ENCODE results near the gene NAALADL2.

Gene NAALADL2

DNA sequence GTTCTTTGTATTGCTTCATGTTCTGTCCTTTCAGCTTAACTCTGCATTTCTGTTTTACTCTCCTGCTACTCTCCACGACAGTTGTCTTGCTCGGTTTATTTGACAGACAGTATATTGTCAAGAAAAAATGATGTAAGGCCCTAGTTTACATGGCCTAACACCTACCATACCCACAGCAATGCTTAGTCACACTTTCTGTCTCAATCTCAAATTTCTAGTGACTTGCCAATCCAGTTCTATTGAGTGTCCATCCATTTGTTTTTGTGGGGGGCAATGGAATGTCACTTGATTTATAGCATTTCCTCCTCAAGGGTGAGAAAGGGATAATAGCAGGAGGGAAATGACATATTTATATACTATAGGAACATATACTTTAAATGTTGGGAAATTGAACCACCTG is 676.2 kb downstream of the NAALADL2 start:
- no peak overlapping the region for H3K4me3 ChIP-seq (ENCODE audit: low read depth, low read length)
- TF ChIP-seq, protein P1, sequence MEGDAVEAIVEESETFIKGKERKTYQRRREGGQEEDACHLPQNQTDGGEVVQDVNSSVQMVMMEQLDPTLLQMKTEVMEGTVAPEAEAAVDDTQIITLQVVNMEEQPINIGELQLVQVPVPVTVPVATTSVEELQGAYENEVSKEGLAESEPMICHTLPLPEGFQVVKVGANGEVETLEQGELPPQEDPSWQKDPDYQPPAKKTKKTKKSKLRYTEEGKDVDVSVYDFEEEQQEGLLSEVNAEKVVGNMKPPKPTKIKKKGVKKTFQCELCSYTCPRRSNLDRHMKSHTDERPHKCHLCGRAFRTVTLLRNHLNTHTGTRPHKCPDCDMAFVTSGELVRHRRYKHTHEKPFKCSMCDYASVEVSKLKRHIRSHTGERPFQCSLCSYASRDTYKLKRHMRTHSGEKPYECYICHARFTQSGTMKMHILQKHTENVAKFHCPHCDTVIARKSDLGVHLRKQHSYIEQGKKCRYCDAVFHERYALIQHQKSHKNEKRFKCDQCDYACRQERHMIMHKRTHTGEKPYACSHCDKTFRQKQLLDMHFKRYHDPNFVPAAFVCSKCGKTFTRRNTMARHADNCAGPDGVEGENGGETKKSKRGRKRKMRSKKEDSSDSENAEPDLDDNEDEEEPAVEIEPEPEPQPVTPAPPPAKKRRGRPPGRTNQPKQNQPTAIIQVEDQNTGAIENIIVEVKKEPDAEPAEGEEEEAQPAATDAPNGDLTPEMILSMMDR (IDR thresholded peaks at IDR 0.05; ENCODE audit: insufficient read depth, low read depth, low read length, missing control alignments) = no peak
- no peak for DNase-seq (ENCODE audit: low read depth)

DNA sequence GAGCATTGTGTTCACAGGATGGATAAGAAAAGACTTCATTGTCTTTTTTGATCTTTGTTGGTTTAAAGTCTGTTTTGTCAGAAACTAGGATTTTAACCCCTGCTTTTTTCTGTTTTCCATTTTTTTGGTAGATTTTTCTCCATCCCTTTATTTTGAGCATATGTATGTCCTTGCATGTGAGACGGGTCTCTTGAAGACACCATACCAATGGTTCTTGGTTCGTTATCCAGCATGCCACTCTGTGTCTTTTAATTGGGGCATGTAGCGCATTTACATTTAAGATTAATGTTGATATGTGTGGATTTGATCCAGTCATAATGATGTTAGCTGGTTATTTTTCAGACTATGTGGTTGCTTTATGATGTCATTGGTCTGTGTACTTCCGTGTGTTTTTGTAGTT is 687.0 kb downstream of the NAALADL2 start:
- DNase-seq (ENCODE audit: low read depth) = no peak
- TF ChIP-seq, protein P1 (IDR thresholded peaks at IDR 0.05; ENCODE audit: insufficient read depth, low read depth, low read length, missing control alignments) = no peak
- no peak overlapping the region for H3K4me3 ChIP-seq (ENCODE audit: low read depth, low read length)

DNA sequence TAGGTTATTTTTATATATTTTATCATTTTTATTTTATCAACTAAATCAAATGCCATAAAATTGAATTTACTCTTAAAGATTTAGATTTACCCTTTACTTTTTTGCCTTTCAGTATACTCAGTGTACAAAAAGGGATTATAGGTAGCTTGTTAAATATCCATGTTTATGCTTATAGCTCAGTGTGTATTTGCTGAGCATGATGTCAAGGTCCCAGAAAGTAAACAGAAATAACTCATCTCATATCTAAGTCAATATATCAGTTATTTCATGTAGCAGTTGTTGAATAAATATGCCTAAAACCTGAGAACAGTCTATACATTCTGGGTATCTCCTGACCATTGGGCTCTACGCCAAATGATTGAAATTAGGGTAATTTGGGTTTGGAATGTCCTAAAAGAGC is 693.8 kb downstream of the NAALADL2 start:
- TF ChIP-seq, protein P1 (IDR thresholded peaks at IDR 0.05; ENCODE audit: insufficient read depth, low read depth, low read length, missing control alignments) = no peak
- no peak overlapping the region for H3K4me3 ChIP-seq (ENCODE audit: low read depth, low read length)
- DNase-seq (ENCODE audit: low read depth) = no peak

DNA sequence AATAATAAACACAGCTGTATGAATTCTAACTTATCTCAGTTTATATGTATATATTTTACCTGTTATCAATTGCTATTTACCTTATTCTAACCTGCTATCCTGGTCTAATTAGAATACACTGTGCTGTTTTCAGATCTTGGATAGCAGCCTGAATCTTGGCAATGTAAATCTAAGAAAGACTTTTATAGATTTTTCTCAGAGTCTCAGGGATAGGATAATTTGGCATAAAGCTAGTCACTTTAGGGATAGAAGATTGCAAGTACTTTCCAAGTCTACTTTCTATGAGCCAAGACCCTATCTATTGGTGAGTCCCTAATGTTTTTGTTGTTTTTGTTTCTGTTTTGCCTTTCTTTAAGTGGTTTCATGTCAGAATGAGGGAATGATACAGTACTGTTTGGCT is 695.7 kb downstream of the NAALADL2 start:
- DNase-seq (ENCODE audit: low read depth) = no peak
- TF ChIP-seq, protein P1 (IDR thresholded peaks at IDR 0.05; ENCODE audit: insufficient read depth, low read depth, low read length, missing control alignments) = no peak
- no peak overlapping the region for H3K4me3 ChIP-seq (ENCODE audit: low read depth, low read length)

DNA sequence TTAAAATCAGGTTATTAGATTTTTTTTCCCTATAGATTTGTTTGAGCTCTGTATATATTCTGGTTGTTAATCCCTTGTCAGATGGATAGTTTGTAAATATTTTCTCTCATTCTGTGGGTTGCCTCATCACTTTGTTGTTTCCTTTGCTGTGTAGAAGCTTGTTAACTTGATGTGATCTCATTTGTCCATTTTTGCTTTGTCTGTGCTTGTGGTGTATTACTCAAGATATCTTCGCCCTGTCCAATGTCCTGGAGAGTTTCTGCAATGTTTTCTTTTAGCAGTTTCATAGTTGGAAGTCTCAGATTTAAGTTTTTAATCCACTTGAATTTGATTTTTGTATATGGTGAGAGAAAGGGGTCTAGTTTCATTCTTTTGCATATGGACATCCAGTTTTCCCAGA is 699.1 kb downstream of the NAALADL2 start:
- TF ChIP-seq, protein P1 (IDR thresholded peaks at IDR 0.05; ENCODE audit: insufficient read depth, low read depth, low read length, missing control alignments) = no peak
- DNase-seq (ENCODE audit: low read depth) = no peak
- H3K4me3 ChIP-seq (ENCODE audit: low read depth, low read length) = no peak overlapping the region

DNA sequence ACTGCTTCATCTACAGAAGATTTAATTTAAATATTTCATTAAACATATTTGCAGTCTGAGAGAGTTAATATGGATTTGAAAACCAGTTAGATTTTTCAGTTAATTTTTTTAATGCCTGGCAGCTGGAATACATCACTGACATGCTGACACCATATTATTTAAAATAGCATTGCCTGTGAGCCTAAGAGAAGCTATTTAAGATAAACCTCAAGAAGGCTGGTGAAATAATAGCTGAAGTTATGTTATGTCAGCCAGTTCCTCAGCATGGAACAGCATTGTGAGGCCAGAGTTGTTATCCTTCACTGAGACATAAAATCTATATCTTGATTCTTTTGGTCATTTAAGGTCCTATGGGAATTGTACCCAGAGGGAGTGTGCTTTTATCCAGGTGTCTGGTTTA is 705.2 kb downstream of the NAALADL2 start:
- H3K4me3 ChIP-seq (ENCODE audit: low read depth, low read length) = no peak overlapping the region
- TF ChIP-seq, protein P1 (IDR thresholded peaks at IDR 0.05; ENCODE audit: insufficient read depth, low read depth, low read length, missing control alignments) = no peak
- DNase-seq (ENCODE audit: low read depth) = no peak

DNA sequence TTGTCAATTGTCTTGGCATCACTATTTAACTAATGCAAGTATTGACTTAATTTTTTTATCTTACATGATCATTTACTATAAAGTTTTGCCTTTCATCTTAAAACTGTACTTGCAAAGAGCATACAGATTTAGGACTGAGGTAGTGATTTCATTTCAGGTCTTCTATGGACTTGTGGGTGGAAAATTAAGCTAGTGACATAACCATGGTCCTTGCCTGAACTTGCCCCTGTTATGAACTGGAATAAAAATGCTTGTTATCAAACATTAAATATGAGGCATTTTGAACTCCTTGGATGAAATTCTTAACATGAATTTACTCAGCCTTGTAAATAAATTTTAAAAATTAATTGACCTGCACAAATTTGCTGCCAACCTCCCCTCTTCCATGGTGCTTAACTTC is 712.0 kb downstream of the NAALADL2 start:
- no peak overlapping the region for H3K4me3 ChIP-seq (ENCODE audit: low read depth, low read length)

More for the DNA sequence above, 712.0 kb downstream of the NAALADL2 start:
- TF ChIP-seq, protein P1 (IDR thresholded peaks at IDR 0.05; ENCODE audit: insufficient read depth, low read depth, low read length, missing control alignments) = no peak
- DNase-seq (ENCODE audit: low read depth) = no peak

All from GM12865 (cell line).